HG02852 (cell line): Measurements from ENCODE around the gene SSX2IP.
"Not testable (repeated sequence)": the region's sequence is repeated elsewhere in the genome, so short reads cannot be mapped to it uniquely, and the experiment has no call there.

Experiments
- ATAC-seq: cut with Tn5 transposase; IDR thresholded peaks from one replicate; pipeline ENCODE4 v1.9.1; 2021; ENCODE audit warnings: mild to moderate bottlenecking, moderate library complexity; ENCODE audit not compliant: unreplicated experiment

The SSX2IP gene

DNA sequence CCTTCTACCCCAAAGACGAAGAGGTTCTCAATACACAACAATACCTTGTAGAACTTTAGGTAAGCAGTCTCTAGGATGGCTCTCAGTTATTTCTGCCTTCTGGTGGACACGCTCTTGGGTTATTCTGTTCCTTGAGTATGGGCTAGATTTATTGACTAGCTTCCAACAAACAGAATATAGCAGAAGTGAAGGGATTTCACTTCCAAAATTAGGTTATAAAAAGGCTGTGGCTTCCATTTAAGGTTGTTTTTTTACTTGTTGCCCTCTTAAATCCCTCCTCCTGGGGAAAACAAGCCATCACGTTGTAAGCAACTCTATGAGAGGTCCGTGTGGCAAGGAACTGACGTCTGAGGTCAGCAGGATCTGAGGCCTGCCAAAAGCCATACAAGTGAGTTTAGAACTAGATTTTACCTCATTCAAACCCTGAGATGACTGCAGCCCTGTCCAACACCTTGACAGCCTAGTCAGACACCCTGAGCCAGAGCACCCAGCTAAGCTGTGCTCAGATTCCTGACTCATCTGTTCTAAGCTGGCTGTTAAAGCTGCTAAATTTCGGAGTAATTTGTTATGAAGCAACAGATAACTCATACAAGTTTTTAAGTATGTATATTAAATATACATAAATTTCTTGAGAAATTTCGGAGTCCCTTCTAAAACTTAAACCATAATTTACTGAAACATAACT is 12.7 kb downstream of the SSX2IP start:
- ATAC-seq = no peak

DNA sequence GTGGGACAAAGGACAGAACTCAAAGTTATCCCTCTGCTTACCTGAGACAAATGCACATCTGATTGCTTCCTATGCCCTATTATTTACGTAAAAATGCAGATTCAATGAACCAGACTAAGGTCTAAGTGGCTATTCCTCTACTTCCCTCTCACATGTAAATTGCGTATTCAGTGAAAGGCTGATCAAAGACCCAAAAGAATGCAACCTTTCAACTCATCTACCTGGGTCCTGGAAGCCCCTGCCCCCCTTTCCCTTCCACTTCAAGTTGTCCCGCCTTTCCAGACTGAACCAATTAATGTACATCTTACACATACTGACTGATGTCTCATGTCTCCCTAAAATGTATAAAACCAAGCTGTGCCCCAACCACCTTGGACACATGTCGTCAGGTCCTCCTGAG is 14.6 kb downstream of the SSX2IP start:
- ATAC-seq = no peak

DNA sequence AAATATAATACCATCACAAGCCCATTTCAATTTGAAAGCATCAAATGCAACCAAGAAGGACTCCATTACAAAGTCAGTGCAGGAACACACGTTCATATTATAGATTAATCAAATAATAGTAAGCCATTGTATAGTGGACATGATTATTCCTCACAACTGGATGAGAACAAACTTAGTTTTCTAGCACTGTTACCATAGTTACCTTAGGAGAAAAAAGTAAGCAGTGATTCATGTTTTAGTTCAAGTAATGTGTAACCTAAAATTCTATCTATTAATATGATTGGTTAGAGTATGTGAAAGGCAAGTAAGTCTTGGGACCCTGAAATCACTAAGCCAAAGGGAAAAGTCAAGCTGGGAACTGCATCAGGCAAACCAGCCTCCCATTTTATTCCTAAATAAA is 15.2 kb downstream of the SSX2IP start:
- ATAC-seq = no peak

GRCh38 chr1:84674705-84675104 is 15.6 kb downstream of the SSX2IP start:
- ATAC-seq = no peak

GRCh38 chr1:84674021-84674420 is 16.2 kb downstream of the SSX2IP start:
- no peak for ATAC-seq

GRCh38 chr1:84672080-84672854 is 18.0 kb downstream of the SSX2IP start:
- no peak for ATAC-seq

DNA sequence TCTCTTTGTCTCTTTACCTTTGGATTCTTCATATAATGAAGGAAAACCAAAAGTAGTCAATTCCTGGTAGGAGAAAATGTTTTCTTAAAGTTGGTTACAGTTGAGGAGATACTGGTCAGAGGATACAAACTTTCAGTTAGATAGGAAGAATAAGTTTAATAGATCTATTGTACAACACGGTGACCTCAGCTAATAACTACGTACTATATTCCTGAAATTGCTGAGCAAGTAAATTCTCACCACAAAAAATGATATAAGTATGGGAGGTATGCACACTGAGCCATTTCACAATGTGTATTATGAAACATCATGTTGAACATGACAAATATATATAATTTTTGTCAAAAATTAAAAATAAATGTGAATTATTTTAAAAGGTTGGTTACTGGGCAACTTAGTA is 20.4 kb downstream of the SSX2IP start:
- ATAC-seq = no peak

DNA sequence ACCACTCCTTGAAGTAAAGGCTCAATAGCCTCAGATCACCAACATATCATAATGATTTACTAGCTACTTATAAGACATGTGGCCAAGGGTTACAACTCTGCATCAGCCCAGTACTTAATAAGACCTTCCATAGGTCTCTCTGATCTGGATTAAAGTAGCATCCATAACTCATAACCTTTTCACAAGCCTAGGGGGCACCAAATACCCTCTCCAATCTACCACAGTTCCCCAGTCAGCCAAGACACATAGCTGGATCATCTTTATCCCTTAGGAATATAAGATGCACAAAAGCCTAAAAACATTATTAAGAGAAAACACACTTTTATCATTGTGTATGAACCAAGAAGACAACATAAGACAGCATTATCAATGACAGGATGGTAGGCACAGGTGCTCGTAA is 22.1 kb downstream of the SSX2IP start:
- ATAC-seq = no peak

DNA sequence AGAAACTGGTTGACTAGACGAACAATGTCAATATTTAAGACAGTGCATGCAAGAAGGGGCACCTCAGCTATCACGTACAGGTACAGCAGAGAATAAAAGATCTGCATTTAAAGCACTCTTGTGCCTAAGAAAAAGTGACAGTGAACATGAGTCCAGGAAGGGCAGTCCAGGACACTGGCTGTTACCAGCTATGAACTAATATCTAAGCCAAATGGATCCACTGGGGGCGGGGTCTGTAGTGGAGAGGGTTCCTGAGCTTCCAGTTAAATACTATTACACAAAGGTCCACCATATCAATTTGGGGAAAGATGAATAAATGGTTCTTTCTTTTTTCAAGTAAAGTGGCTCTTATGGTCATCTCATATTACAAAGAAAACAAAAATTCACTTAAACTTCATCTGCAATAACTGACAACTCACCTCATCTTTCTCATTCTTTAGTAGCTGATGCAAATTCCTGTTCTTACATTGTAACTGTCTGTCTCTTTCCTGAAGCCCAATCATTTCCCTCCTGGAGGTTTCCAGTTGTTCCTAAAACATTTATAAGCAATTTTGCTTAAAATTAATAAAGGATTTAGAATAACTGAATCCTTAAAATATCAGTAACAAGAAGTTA is 24.5 kb downstream of the SSX2IP start:
- no peak for ATAC-seq

DNA sequence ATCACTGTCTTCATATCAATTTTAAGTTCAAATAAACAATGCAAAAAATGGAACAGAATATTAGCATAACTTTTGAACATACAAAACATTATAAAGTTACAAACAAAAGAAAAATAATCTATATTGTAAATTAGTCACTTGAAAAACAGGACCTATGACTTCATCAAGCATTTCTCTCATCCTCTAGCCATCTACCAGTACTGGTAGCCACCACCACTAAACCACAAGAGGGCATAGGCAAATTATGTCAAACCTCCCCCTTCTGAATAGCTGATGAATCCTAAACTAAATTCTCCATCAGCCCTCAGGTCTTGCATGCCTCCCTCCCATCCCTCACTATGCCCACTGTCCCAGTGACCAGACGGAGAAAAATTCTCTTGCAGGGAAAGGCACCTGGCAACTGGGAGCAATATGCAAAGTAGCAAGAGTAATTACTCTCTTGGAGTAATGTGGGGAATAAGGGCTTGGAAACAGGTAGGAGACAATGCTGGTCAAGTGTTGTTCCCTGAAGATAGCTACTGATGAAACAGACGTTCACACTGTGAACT is 37.1 kb downstream of the SSX2IP start:
- ATAC-seq = no peak

- no peak for ATAC-seq
Observed at GRCh38 chr1:84644472-84644871, 45.8 kb downstream of the SSX2IP start.

DNA sequence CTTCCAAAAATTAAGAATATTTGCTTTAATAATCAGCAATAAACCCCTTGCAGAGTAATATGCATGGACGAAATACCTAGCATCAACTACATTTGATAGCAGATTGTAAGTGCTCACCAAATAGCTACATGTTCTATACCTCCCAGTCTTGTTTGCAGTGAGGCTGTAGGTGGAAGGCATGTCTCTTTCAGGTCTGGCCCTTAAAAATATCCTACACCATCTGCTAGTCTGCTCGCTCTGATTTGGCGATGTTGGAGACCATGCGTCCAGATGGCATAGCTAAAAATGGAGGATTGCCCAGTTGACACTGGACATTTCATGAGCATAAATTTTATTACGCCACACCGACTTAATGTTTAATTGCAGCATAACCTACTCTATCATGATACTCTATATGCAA is 47.1 kb downstream of the SSX2IP start:
- ATAC-seq = no peak

GRCh38 chr1:84642774-84643173 is 47.5 kb downstream of the SSX2IP start:
- no peak for ATAC-seq

- ATAC-seq = not testable (repeated sequence)
Observed at GRCh38 chr1:84639731-84640130, 50.5 kb downstream of the SSX2IP start.

- ATAC-seq = no peak
Observed at GRCh38 chr1:84635429-84635828, 54.8 kb downstream of the SSX2IP start.

- ATAC-seq = no peak
Observed at GRCh38 chr1:84634536-84635205, 55.6 kb downstream of the SSX2IP start.

DNA sequence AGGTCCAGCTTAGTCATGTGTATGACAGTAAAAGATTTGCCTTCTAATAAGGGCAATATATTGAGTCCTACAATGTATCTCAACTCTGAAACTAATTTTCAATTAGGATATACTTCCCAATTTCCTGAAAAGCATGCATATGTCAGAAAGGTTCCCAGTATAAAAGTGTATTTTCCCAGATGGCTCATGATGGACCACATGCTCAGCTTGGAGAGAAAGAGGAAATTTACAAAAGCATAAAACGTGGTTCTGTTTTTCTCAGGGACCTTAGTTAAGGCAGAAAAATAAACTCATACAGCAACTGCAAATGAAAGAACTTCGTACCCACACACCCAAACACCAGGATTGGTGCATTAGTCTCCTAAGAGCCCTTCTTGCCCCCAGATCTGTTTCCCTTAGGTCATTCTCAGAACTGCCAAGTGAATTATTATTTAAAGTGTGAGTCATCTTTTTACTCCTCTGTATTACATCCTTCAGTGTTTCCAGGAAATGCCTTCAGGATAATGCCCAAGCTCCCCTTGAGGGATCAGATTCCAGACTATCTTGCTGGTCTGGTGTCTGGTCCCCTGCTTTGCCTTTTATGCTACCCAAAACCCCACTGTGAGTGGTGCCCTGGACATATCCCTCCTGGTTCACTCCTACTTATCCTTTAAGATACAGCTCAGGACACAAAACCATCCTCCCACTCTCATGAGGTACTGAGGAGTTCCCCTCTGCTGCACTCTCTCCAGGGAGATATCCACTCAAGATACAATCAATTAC is 57.4 kb downstream of the SSX2IP start:
- no peak for ATAC-seq

DNA sequence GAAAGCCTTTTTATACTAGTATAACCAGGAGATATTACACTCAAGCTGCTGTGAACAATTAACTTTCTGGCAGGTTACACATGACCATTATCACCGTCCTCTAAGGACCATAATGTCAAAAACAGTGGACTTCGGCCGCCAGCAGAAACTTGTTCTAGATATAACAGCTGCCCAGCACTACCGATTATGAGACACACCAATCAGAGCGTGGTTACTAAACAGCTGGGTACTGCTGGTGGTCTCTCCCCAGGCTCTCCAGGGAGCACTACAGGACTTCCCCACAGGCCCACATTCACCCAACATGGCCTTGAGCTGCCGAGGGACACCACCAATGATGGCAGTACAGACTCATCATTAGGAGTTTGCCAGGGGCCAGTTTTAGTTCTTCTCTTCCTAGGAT is 58.1 kb downstream of the SSX2IP start:
- no peak for ATAC-seq

- no peak for ATAC-seq
Observed at GRCh38 chr1:84624876-84625275, 65.4 kb downstream of the SSX2IP start.

DNA sequence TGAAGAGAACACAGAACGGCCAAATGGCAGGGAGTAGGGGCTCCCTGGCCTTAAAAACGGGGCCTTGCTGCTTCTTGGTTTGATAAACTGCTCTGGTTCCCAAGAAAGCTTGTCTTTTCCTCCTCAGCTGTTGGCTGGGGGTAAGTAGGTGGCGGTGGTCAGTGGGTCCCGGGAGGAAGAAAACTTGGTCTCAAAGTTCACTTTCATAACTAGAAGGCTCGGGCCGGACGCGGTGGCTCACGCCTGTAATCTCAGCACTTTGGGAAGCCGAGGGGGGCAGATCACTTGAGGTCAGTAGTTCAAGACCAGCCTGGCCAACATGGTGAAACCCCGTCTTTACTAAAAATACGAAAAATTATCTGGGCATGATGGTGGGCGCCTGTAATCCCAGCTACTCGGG is 68.7 kb downstream of the SSX2IP start:
- ATAC-seq = no peak
